Islet of Langerhans (tissue), 1 donor: ENCODE results near the gene SUPT3H.

Experiments used
- FAIRE-seq: peaks from one replicate; lab custom pipeline; 2011; peaks lifted over from hg19 to GRCh38; lab: Jason Lieb, UNC

The SUPT3H gene

GRCh38 chr6:44784195-44784594 is 593.5 kb downstream of the SUPT3H start:
- no peak for FAIRE-seq

GRCh38 chr6:44782892-44783291 is 594.8 kb downstream of the SUPT3H start:
- FAIRE-seq = no peak

- FAIRE-seq = no peak
These were observed 595.7 kb downstream of the SUPT3H start for GRCh38 chr6:44781912-44782597.

- FAIRE-seq = no peak
These were observed 597.6 kb downstream of the SUPT3H start for GRCh38 chr6:44780161-44780560.

GRCh38 chr6:44779130-44779826 is 598.5 kb downstream of the SUPT3H start:
- FAIRE-seq = no peak
